Sigmoid colon (tissue), 4 donors: ENCODE data around the gene SND1.

Experiments used
- EP300 ChIP-seq, 4 donors: sonication (generic); formaldehyde crosslinking; IDR thresholded peaks; one replicate each; pipeline ENCODE4 v1.6.1; 2017; ENCODE audit warnings: antibody characterized with exemption in 4 of 4
- POLR2A ChIP-seq, 2 donors: fragments of 450-650 bp; IDR thresholded peaks; one replicate each; pipeline ENCODE4 v1.6.1; 2016; ENCODE audit warnings: antibody characterized with exemption in 2 of 2, mild to moderate bottlenecking in 2 of 2, moderate library complexity in 2 of 2
- POLR2AphosphoS5 ChIP-seq, 4 donors: sonication (generic); formaldehyde crosslinking; IDR thresholded peaks; one replicate each; pipeline ENCODE4 v1.6.1; 2017; ENCODE audit warnings: antibody characterized with exemption in 4 of 4
- TF ChIP-seq, protein P1 (sequence below), 4 experiments: fragments of 450-650 bp in 3 of 4; fragments of 200-600 bp in 1 of 4; IDR thresholded peaks; one replicate each; pipeline ENCODE4 v1.5.1; 2016 to 2019; ENCODE audit warnings: antibody characterized with exemption in 4 of 4, mild to moderate bottlenecking in 3 of 4, moderate library complexity in 2 of 4

DNA sequence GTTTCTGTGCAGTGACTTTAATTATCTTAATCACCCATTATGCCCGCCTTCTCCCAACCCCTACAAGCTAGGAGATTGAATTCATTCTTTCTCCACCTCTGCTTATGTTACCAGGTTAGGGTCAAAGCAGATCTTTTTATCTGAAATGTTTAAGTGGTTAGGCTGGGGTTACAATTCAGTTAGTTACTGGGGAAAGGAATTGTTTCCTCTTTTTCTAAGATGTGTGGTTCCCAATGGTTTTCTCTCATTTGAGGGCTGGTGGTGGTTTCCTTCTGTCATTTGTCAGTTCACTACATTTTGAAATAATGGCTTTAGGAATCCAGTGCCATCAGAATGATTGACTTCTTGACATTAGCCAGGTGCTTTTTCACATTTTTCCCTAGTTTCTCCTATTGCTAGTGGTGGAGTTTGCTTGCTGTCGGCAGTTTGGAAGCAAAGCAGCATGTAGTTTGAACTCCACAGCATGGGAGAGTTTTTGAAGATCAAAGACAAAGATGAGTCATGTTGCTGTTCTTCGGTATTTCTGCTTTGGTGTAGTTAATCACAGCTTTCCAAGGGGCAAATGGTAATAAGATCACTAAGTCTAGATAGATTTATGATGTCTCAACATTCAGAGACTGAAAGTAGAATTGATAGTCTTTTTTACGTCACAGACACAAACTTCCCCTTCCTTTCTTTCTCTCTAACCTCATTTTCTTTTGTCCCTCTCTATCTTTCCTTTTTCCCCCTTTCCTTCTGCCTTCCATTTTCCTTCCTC, 168.2 kb downstream of the SND1 start:
- no peak for TF ChIP-seq POLR2AphosphoS5 (IDR thresholded peaks at IDR 0.05)
- TF ChIP-seq, protein P1, sequence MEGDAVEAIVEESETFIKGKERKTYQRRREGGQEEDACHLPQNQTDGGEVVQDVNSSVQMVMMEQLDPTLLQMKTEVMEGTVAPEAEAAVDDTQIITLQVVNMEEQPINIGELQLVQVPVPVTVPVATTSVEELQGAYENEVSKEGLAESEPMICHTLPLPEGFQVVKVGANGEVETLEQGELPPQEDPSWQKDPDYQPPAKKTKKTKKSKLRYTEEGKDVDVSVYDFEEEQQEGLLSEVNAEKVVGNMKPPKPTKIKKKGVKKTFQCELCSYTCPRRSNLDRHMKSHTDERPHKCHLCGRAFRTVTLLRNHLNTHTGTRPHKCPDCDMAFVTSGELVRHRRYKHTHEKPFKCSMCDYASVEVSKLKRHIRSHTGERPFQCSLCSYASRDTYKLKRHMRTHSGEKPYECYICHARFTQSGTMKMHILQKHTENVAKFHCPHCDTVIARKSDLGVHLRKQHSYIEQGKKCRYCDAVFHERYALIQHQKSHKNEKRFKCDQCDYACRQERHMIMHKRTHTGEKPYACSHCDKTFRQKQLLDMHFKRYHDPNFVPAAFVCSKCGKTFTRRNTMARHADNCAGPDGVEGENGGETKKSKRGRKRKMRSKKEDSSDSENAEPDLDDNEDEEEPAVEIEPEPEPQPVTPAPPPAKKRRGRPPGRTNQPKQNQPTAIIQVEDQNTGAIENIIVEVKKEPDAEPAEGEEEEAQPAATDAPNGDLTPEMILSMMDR (IDR thresholded peaks at IDR 0.05): no peak
- TF ChIP-seq POLR2A (IDR thresholded peaks at IDR 0.05): no peak
- TF ChIP-seq EP300 (IDR thresholded peaks at IDR 0.05): no peak
